NCI-H1092 (cell line): ENCODE measurements around the gene YIPF1.

Source experiments
- DNase-seq: peaks from one replicate; lab custom pipeline; 2025; lab: John Stamatoyannopoulos, UW

The YIPF1 gene

DNA sequence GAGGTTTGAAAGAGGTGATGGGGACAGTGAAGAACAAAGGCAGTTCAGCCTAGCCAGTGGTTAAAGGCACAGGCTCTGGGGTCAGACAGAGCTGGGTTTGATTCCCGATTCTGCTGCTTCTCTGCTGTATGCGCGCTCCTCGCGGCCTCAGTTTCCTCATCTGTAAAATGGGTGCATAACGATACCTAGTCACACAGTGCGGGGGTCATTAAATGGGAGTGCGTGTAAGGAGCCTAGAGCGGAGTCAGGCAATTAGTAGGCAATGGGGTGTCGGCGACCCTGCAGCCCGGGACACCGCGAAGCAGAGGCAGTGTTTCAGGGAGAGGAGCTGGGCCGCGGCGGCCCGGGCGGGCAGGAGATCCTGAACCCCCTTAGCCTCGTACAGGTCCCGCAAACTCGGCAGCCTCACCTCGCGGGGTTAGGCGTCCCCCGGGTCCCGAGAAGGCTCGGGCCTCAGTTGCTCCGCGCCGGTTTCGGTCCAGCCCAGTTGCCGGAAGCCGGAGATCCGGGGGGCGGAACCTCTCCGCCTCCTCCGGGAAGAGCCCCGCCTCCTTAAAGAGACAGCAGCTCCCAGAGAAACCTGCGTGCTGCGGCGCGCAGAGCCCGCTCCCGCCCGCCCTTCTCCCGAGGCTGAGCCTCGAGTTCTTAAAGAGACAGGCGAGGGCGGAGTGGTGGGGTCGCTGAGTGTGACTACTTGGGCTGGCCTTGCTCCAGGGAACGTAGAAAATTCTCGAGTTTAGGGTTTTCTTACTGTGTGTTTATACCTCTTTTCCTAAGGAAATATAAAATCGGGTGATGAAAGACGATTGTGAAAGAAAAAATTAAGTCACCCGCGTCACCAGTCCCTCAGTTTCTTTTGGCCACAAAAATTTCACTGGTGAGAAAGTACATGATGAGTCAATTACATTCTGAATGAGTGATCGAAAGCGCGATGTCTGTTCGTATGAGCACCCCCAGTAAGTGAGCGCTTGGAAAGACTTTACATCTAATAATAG is at the start of gene YIPF1:
YIPF1 (minus strand) TSS at position 494 of the 995 bp plus-strand sequence. CDS start 860 bp downstream, outside the sequence.
- peak; percentile 67 for DNase-seq

DNA sequence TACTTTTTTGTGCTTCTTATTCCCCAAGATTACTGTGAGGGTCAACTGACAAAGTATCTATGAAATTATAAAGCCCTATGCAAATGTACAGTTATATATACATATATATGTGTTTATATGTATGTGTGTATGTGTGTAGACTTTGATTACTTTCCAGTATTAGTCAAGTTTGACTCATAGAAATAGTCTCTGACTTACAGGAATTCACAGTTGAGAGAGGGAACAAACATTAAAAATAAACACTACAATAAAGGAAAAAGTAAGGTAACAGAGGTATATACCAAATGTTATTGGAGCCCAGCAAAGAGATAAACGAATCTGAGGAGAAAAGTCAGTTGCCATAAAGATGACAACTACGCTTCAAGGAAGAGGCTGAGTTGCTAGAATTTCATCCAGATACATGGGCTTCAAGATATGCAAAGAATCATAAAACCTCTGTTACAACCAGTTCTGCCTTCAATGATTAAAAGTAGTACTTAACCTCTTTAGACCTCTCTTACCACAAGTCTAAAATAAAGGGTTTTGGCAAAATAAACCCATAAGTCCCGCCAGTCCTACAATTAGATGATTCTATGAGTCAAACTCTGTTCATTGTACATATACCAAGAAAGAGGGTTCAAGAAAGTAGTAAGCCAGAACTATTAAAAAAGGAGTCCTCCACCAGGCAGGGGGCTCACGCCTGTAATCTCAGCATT is 48.7 kb upstream of the YIPF1 start:
- no peak for DNase-seq

DNA sequence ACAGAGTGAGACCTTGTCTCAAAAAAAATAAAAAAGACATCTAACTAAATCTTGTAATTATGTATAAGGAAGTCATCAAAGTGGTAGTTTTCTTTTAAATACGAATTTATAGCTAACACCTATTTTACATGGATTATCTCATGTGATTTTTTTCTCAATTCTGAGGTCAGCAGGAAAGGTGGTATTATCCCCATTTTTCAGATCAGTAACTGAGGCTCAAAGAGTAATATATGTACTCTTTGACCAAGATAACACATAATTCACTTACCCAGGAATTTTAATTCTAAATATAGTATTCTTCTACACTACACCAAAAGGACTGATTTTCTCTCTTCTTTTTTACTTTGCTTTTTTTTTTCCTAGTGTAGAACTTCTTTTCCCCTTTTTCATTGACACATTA is 46.8 kb upstream of the YIPF1 start:
- no peak for DNase-seq

DNA sequence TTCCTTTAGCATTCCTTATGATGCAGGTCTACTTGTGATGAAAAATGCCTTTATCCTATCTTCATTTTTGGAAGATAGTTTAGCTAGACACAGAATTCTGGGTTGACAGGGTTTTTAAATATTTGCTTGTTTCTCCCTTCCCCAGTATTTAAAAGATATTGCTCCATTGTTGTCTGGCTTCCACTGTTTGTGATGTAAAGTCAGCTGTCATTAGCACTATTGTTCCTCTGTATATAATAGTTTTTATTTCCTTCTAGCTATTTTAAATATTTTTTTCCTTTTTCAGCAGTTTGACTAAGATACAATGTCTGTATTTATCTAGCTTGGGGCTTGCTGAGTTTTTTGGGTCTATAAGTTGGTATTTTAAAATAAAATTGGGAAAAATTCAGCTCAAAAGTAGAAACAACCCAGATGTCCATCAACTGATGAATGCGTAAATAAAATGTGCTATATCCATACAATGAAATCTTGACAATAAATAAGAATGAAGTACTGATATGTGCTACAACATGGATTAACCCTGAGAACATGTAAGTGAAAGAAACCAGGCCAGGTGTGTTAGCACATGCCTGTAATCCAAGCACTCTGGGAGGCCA is 44.7 kb upstream of the YIPF1 start:
- DNase-seq = no peak

DNA sequence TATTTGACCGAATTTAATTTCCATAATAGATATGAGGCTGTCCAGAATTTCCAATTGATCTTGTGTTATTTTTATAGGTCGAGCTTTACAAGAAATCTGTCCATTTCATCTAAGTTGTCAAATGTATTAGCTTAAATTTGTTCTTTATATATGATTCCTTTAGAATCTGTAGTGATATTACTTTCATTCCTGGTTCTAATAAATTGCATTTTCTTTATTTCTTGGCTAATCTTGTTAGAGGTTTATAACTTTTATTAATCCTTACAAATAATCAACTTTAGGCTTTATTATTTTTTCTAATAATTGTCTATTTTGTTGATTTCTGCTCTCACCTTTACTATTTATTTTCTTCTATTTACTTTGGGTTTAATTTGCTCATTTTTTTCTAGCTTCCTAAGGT is 41.9 kb upstream of the YIPF1 start:
- DNase-seq = no peak

DNA sequence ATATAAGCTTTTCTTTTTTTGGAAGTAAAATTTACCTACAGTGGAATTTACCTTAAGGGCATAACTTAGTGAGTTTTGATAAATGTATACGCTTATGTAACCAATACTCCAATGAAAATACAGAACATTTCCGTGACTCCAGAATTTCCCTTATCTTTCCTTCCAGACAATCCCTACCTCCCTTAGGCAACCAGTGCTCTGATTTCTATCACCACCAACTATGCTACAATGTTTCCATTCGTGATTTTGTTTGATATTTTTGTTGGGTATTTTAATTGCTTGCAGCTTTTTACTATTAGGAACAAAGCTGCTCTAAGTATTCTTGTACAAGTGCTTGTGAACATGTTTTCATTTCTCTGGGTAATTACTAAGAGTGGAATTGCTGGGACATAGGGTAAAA is 41.3 kb upstream of the YIPF1 start:
- no peak for DNase-seq

DNA sequence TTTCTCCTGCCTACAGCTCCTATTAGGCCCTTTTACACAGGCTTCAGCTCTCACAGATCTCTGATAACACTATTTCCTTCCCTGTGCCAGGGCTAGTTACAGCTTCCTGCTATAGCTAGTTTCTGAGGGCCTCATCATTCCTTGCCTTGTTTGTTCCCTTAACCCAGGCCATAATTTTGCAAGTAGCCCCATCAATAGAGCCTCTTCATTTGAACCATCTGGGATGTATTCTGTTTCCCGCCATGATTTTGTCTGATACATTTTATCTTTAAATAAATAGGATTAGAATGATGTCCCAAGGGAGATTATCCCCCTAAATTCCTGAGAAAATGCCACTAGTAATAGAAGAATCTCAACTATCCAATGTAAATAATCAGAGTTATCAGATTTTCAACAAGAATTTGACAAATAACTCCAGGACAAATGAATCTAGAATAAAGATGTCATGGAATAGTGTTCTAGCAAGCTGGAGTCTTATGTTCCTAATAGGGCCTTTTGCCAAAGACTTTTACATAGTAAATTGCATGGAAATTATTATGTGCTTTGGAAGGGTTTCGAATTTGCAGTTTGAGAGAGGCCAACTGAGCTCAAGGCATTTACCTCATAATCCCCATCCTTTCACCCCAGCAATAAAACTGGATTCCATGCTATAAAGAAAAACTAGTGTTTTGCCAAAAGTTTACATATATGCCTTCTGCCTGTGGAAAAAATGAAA is 39.8 kb upstream of the YIPF1 start:
- DNase-seq = no peak

DNA sequence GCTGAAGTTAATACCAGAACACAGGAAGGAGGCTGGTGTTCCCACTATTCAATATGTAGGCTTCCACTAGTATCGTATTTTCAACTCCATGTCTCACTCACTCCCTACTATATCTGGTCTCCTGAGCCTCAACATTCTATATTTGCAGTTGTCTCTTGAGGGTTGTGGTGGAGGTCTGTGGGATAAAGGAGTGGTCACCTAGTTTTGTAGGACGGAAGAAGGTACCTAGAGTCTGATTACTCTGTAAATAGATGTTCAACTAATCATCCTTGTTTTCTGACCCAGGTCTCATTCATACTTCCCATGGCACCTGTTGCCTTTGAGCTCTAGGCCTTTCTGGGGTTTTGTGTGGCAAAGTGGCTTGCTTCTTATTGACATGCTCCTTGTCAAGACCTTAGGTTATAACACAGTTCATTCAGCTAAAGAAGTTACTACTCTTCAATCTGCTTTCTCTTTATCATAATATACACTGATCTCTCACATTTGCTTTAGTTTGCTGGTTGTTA is 37.8 kb upstream of the YIPF1 start:
- no peak for DNase-seq

DNA sequence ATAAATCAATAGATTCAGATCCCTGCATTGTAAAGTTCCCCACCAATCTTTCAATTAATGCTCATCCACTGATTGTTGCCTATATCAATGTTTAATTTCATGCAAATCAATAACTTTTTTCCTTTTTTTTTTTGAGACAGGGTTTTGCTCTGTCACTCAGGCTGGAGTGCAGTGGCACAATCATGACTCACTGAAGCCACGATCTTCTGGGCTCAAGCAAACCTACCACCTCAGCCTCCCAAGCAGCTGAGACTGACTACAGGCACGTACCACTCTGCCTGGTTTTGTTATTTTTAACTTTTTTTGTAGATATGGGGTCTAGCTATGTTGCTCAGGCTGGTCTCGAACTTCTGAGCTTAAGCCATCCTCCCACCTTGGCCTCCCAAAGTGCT is 30.1 kb upstream of the YIPF1 start:
- no peak for DNase-seq

DNA sequence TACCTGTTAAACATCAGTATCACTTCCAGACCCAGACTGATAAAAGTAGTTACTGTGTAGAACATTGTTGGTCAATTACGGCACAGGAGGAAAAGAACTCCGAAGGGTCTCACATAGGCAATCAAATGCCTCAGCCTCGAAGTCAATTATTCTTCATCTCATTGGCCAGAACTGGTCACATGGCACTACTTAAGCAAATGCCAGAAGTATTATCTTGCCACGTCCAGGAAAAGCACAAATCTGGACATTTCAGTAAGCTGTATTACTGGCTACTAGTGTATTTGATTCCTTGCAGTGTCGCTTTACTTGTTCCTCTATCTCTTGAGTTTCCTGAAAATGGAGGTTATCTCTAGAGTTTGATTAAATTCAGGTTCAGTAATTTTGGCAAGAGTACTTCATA is 28.7 kb upstream of the YIPF1 start:
- no peak for DNase-seq

DNA sequence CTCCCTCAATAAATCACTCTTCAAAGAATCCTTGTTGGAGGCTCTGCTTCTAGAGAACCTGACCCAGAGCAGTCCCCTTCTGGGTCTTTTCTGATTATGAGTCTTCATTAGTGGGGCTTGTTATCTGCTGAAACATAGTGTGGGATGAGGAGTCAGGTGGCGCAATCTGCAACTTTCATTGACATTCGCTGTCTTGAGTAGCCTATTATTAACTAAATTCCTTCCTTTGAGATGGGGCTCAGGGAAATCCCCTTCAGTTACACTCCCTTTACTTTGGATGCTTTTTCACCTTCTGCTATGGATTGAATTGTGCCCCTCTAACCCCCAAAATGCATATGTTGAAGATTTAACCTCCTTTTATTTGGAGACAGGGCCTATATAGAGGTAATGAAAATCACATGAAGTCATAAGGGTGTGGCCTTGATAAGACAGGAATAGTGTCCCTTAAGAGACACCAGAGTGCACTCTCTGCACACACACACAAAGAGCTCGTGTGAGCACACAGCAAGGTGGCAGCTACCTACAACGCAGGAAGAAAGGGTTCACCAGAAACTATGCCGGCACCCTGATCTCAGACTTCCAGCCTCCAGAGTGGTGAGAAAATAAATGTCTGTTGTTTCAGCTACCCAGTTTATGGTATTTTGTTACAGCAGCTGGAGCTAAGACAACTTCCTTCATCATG is 23.9 kb upstream of the YIPF1 start:
- no peak for DNase-seq

DNA sequence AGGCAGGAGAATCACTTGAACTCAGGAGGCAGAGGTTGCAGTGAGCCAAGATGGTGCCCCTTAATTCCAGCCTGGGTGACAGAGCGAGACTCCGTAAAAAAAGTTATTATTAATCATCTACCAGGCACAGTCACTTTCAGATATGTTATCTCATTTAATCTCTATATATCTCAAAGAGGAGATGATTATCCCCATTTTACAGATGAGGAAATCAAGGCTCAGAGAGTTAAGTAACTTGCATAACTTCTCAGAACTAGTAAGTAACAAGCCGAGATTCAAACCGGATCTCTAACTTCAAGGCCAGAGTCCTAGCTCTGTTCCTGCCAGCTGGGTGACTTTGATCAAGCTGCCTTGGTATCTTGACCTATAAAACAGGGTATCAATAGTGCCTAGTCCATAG is 21.8 kb upstream of the YIPF1 start:
- no peak for DNase-seq

DNA sequence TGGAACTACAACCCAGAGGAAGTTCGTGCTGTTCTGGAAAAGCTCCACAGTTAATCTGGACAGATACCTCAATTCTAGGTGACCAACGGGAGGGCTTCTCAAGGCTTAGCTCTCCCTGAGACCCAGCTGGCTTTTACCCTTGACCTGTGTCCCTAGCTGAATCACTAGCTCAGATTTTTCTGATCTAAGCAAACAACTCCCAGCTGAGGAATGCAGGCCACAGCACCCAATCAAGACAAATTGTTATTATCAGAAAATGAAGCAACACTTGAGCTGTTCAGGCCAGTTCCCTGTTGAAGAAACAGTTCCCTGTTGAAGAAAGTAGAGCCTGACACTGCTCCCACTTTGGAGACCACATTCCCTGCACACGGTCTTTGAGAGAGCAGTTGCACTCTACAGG is 20.3 kb upstream of the YIPF1 start:
- DNase-seq = no peak

DNA sequence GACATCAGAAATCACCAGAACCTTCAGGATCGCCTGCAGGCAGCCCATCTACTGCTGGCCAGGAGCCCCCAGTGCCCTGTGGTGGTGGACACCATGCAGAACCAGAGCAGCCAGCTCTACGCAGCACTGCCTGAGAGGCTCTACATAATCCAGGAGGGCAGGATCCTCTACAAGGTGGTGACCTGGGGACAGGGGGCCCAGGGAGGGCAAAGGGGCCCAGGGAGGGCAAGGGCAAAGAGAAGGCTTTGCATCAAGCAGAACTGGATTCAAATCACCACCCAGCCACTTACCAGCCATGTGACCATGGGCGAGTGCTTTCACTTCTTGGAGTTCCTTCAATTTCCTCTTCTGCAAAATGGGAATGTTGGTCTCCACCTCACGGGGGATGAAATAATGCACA is 16.5 kb upstream of the YIPF1 start:
- no peak for DNase-seq

DNA sequence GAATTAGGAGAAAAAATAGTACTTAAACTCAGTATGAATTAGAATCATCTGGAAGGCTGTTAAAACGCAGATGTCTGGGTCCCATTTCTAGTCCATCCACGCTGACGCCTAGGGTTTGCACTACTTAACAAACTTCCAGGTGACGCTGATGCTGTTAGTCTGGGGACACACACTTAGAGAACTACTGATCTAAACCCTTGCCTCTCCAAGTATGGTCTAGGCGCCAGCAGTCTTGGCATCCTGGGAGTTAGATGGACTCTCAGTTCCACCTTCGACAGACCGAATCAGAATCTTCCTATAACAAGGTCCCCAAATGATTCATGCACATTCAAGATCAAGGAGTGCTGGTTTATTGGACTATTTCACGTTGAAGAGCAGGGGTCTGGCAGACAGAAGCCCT is 15.9 kb upstream of the YIPF1 start:
- no peak for DNase-seq

DNA sequence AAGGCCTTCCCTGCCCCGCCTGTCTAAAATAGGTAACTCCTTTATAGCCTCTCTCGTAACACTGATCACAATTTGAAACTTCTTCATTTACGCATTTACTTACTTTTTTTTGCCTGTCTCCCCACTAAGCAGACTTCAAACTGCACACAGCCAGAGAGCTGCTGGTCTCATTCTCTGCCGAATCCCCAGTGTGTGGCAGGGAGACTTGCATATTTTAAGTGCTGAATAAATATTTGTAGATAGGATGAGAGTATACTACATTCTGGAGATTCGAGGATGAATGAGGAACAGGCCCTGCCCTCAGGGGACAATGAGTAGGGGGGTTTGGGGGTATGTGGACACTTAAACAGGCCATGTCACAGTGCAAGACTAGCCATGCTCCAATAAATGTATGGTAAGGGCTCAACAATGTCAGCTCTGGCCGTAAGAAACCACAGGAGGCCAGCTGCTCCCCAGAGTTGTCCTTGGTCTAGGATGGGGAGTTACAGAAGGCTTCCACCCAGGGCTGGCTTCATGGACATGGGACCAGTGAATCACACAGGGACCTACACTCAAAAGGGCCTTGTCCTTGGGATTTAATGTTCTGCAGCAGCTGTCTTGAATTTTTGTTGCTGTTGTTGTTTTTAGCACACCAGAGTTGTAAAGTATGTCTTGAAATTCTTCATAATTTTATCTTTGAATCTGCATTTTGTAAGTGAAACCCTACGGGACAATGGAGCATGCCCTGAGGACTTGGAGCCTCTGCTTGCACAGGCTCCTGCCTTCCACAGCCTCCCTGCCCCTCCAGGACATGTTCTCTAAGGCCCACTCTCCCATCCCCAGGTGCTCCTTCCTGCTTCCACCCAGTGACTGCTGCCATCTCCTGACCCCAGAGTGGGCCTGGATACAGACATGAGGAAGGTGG is 12.9 kb upstream of the YIPF1 start:
- DNase-seq = no peak

DNA sequence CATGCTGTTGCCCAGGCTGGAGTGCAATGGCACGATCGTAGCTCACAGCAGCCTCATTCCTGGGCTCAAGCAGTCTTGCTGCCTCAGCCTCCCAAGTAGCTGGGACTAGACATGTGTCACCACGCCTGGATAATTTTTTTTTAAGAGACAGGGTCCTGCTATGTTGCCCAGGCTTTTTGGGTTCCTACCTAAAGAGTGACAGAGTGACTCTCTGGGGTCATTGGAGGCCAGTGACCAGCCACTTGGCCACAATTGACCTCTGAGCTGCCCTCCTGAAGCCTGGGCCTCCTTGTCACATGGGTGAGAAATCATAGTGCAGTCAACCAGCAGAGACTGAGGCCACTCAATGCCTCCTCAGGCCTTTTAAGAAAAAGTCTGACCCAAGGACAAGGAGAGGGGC is 10.1 kb upstream of the YIPF1 start:
- no peak for DNase-seq

DNA sequence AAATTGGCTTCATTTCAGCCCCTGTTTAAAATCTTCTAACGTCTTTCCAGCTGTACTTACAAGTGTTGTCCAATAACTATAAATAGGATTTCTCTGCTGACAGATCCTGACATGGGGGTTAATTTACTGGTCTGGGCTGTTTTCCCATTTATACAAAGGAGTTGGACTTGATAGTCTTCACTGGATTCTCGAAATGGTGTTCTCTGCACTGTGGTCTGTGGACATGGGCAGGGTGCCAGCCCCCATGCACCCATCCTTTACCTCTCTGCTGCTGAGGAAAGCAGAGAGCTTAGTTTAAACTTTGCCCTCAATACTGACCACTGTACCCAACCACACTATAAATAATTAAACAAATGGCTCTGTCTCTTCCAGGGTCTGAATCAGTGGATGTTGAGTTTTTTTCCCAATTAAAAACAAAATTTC is 9.6 kb upstream of the YIPF1 start:
- DNase-seq = no peak

DNA sequence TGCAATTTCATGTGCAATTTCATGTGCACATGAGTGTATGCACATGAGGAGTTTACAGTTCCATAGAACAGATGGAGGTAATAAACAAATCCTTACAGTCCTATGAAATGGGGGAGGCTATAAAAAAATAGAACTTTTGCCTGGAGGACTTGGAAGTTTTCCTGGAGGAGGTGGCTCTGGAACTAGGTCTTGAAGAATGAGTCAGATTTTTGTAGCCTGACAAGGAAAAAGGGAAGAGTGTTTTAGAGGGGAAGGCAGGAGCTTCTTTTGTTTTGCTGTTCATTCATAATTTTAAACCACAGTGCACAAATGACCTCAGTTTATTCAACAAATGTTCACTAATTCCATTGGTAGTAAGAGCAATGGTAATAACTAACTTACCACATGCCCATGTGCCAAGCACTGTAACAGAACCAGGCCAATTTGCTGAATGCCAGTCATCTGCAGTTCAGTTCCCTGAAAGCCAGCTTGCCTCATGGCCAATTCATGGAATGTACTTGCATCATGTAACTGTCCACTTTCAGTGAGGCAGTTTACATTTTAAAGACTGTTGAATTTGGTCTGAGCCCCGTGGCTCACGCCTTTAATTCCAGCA is 7.1 kb upstream of the YIPF1 start:
- DNase-seq = no peak

DNA sequence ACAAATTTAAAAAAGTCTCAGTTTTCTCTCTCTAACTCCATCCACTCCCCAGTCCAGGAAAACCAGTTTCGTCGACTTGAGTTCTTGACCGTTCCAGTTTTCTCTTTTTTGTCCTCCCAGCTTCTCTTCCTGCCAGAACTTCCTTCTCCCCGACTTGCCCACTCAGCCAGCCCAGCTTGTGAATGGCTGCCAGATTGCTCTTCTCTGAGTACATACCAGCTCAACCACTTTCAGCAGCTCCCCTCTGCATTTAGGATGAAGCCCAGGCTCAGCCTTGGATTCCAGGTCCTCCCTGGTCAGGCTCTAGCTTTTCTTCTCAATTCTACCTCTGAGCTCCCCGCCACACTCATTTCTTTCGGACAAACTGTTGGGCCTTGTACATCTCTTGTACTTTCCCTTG is 5.8 kb upstream of the YIPF1 start:
- no peak for DNase-seq
